MM.1S (cell line): ENCODE data around the gene NFKBIE.

Experiments
- DNase-seq: peaks from one replicate; pipeline ENCODE4 v3.0.0-alpha.2; 2015
- H2AFZ ChIP-seq: fragments of 300-600 bp; sonication (generic); 2 replicates; pipeline ENCODE4 v1.6.0; 2016; ENCODE audit warnings: antibody characterized with exemption, low read length
- H3F3A ChIP-seq: fragments of 300-600 bp; sonication (generic); 2 replicates; pipeline ENCODE4 v1.6.1; 2016; ENCODE audit warnings: mild to moderate bottlenecking, antibody characterized with exemption, low read length, moderate library complexity, mixed read lengths; ENCODE audit not compliant: insufficient read depth
- H3K27ac ChIP-seq: fragments of 300-600 bp; sonication (generic); 2 replicates; pipeline ENCODE4 v1.5.1; 2016; ENCODE audit warnings: mild to moderate bottlenecking, low read length
- H3K27me3 ChIP-seq: fragments of 300-600 bp; sonication (generic); replicated peaks from 2 replicates; pipeline ENCODE4 v1.6.0; 2016; ENCODE audit warnings: low read length; ENCODE audit not compliant: insufficient read depth
- H3K36me3 ChIP-seq: fragments of 300-600 bp; sonication (generic); replicated peaks from 2 replicates; pipeline ENCODE4 v1.6.1; 2016; ENCODE audit warnings: mild to moderate bottlenecking, low read length, mixed read lengths; ENCODE audit not compliant: insufficient read depth
- H3K4me1 ChIP-seq: fragments of 300-600 bp; sonication (generic); 2 replicates; pipeline ENCODE4 v1.6.1; 2016; ENCODE audit warnings: low read length, mixed read lengths
- H3K4me2 ChIP-seq: fragments of 300-600 bp; sonication (generic); 2 replicates; pipeline ENCODE4 v1.6.0; 2016; ENCODE audit warnings: low read depth, low read length
- H3K4me3 ChIP-seq: fragments of 300-600 bp; sonication (generic); 2 replicates; pipeline ENCODE4 v1.5.1; 2016; ENCODE audit warnings: low read length, mixed read lengths
- H3K79me2 ChIP-seq: fragments of 300-600 bp; sonication (generic); 2 replicates; pipeline ENCODE4 v1.6.1; 2016; ENCODE audit warnings: mixed run types, low read length, mixed read lengths
- H3K9ac ChIP-seq: fragments of 300-600 bp; sonication (generic); 2 replicates; pipeline ENCODE4 v1.6.1; 2016; ENCODE audit warnings: low read length, mixed read lengths
- H3K9me2 ChIP-seq: fragments of 300-600 bp; sonication (generic); replicated peaks from 2 replicates; pipeline ENCODE4 v1.6.1; 2016; ENCODE audit warnings: mild to moderate bottlenecking, low read length, mixed read lengths; ENCODE audit not compliant: insufficient read depth
- H3K9me3 ChIP-seq: fragments of 300-600 bp; sonication (generic); replicated peaks from 2 replicates; pipeline ENCODE4 v1.6.1; 2016; ENCODE audit warnings: mild to moderate bottlenecking, low read length, mixed read lengths; ENCODE audit not compliant: insufficient read depth
- H4K20me1 ChIP-seq: fragments of 300-600 bp; sonication (generic); 2 replicates; pipeline ENCODE4 v1.6.1; 2016; ENCODE audit warnings: mild to moderate bottlenecking, low read length, moderate library complexity, mixed read lengths; ENCODE audit not compliant: insufficient read depth
- CTCF ChIP-seq: fragments of 300-600 bp; sonication (generic); IDR thresholded peaks from 2 replicates; pipeline ENCODE4 v1.5.1; 2016; ENCODE audit warnings: antibody characterized with exemption, low read length, mixed read lengths
- EZH2 ChIP-seq: fragments of 300-600 bp; sonication (generic); optimal IDR thresholded peaks from 2 replicates; pipeline ENCODE3; 2017; ENCODE audit warnings: low read depth, mild to moderate bottlenecking, antibody characterized with exemption, low read length, mixed read lengths
- EZH2phosphoT487 ChIP-seq: fragments of 300-600 bp; sonication (generic); IDR thresholded peaks from 2 replicates; pipeline ENCODE4 v1.6.1; 2018; ENCODE audit warnings: antibody characterized with exemption, low read length

The NFKBIE gene

GRCh38 chr6:44228433-44228832 lies 36.9 kb downstream of the NFKBIE start:
- Histone ChIP-seq H3K79me2 (peaks cover 45% of the 10 kb centered on the region), H3F3A (no peaks in the 10 kb centered on the region; the same call in 1 of the 2 replicates), H2AFZ (no peak overlapping the region), H3K4me2 (no peak overlapping the region), H3K9me2 (no peaks in the 10 kb centered on the region), H3K4me1 (peaks cover 8% of the 10 kb centered on the region), H3K9ac (no peak overlapping the region), H4K20me1 (no peaks in the 10 kb centered on the region), H3K27ac (no peak overlapping the region), H3K4me3 (no peak overlapping the region), H3K36me3 (no peaks in the 10 kb centered on the region; the same call in 1 of the 2 replicates), H3K27me3 (no peaks in the 10 kb centered on the region), H3K9me3 (no peaks in the 10 kb centered on the region)
- DNase-seq, result no peak
- TF ChIP-seq CTCF (no peak), EZH2phosphoT487 (no peak), EZH2 (no peak)

- Histone ChIP-seq H3K4me1 (peaks cover 8% of the 10 kb centered on the region), H3K27me3 (no peaks in the 10 kb centered on the region)
- no peak for DNase-seq
Measured at GRCh38 chr6:44228031-44228430, 37.3 kb downstream of the NFKBIE start.

GRCh38 chr6:44227148-44227793 lies 38.1 kb downstream of the NFKBIE start:
- TF ChIP-seq EZH2, result no peak
- no peak for TF ChIP-seq EZH2phosphoT487
- TF ChIP-seq CTCF, result no peak
- peaks cover 14% of the 10 kb centered on the region for H3K4me1 ChIP-seq

More at GRCh38 chr6:44228031-44228430, 37.3 kb downstream of the NFKBIE start:
- Histone ChIP-seq H3K36me3 (no peaks in the 10 kb centered on the region; the same call in 1 of the 2 replicates), H3K9me3 (no peaks in the 10 kb centered on the region), H3K9ac (no peak overlapping the region), H3K9me2 (no peaks in the 10 kb centered on the region), H3K27ac (no peak overlapping the region), H3K4me2 (no peak overlapping the region), H3F3A (no peaks in the 10 kb centered on the region; the same call in 1 of the 2 replicates), H4K20me1 (no peaks in the 10 kb centered on the region), H2AFZ (no peak overlapping the region), H3K79me2 (peaks cover 45% of the 10 kb centered on the region), H3K4me3 (no peak overlapping the region)
- TF ChIP-seq EZH2 (no peak), CTCF (no peak), EZH2phosphoT487 (no peak)

More at GRCh38 chr6:44227148-44227793, 38.1 kb downstream of the NFKBIE start:
- no peak for DNase-seq
- Histone ChIP-seq H3F3A (peaks cover 5% of the 10 kb centered on the region; the same call in 1 of the 2 replicates), H3K9me2 (no peaks in the 10 kb centered on the region), H3K27ac (no peak overlapping the region), H3K79me2 (peaks cover 50% of the 10 kb centered on the region), H3K9me3 (no peaks in the 10 kb centered on the region), H4K20me1 (no peaks in the 10 kb centered on the region), H3K4me2 (no peak overlapping the region), H3K4me3 (no peak overlapping the region), H3K36me3 (no peaks in the 10 kb centered on the region; the same call in 1 of the 2 replicates), H3K27me3 (no peaks in the 10 kb centered on the region), H2AFZ (no peak overlapping the region), H3K9ac (no peak overlapping the region)
